HCT116 (cell line): ENCODE measurements around the gene TNFAIP2. TPM values are rescaled to one million over a fixed set of nuclear protein-coding genes. Genes with fewer than 3 reads are reported as not detected.

Experiments
- ATAC-seq: fragments of 200-7000 bp; cut with Tn5 transposase; 2 replicates; pipeline ENCODE4 v1.9.1; 2020; ENCODE audit warnings: mild to moderate bottlenecking, moderate library complexity
- BruUV-seq: library from RNA; stranded (reverse); fragments of 400-500 nt; replicated peaks from 2 replicates; lab custom pipeline; 2021; lab: Mats Ljungman, UMichigan
- CTCF ChIA-PET: fragments of 300-600 bp; sonication (Branson Sonifier 250); formaldehyde crosslinking; loops from one replicate; lab custom pipeline; 2021; ENCODE audit warnings: antibody characterized with exemption; lab: Charles Lee
- POLR2A ChIA-PET: fragments of 300-600, 350-600 bp; sonication (Branson Sonifier 250); formaldehyde crosslinking; loops from one replicate; lab custom pipeline; 2021; ENCODE audit warnings: antibody characterized with exemption; lab: Charles Lee
- RAD21 ChIA-PET, 2 experiments: fragments of 300-600 bp; sonication (Branson Sonifier 250); formaldehyde crosslinking; loops; one replicate each; lab custom pipeline; 2023; ENCODE audit warnings: low total read pairs in 2 of 2; ENCODE audit not compliant: uncharacterized antibody in 2 of 2, unreplicated experiment in 2 of 2, low non-redundant PET in 1 of 2; lab: Charles Lee
- DNase-seq: peaks from one replicate; pipeline ENCODE4 v3.0.0-alpha.2; 2010; ENCODE audit warnings: low read depth, low spot score
- H2AFZ ChIP-seq: fragments of 200-600 bp; shearing (Covaris generic), sonication (generic); 2 replicates; pipeline ENCODE4 v1.6.1; 2017; ENCODE audit warnings: low read depth, mixed run types, mixed read lengths, antibody characterized with exemption, low read length; ENCODE audit not compliant: poor library complexity, severe bottlenecking
- H3K27ac ChIP-seq: 2 replicates; pipeline ENCODE4 v1.5.1; 2012; ENCODE audit warnings: low read depth, low read length
- H3K27me3 ChIP-seq: fragments of 200-600 bp; sonication (generic); 2 replicates; pipeline ENCODE4 v1.6.1; 2016; ENCODE audit warnings: mixed run types, low read length, mixed read lengths; ENCODE audit not compliant: insufficient read depth
- H3K36me3 ChIP-seq, 2 experiments: fragments of 200-500 bp in 1 of 2; fragments of 200-600 bp in 1 of 2; sonication (Bioruptor generic) in 1 of 2; sonication (generic) in 1 of 2; 2 replicates each; pipeline versions ENCODE4 v1.5.1 to v1.6.1; 2014 to 2016; ENCODE audit warnings: low read length in 2 of 2, inconsistent platforms in 1 of 2, mixed read lengths in 1 of 2, mixed run types in 1 of 2; ENCODE audit not compliant: insufficient read depth in 2 of 2, control insufficient read depth in 1 of 2
- H3K4me1 ChIP-seq, 2 experiments: fragments of 200-600 bp in 1 of 2; sonication (generic) in 1 of 2; 2 replicates each; pipeline versions ENCODE4 v1.5.1 to v1.6.1; 2012 to 2017; ENCODE audit warnings: low read length in 2 of 2, inconsistent platforms in 1 of 2, mild to moderate bottlenecking in 1 of 2, mixed read lengths in 1 of 2, mixed run types in 1 of 2, moderate library complexity in 1 of 2; ENCODE audit not compliant: insufficient read depth in 2 of 2, control insufficient read depth in 1 of 2
- H3K4me2 ChIP-seq: fragments of 200-600 bp; sonication (generic); 2 replicates; pipeline ENCODE4 v1.6.1; 2017; ENCODE audit warnings: mixed run types, low read length, mixed read lengths
- H3K4me3 ChIP-seq, 2 experiments: fragments of 200-600 bp in 1 of 2; sonication (generic) in 1 of 2; replicated peaks in 1 of 2; 2 replicates each; pipeline ENCODE4 v1.5.1; 2011 to 2016; ENCODE audit warnings: low read length in 2 of 2, control low read depth in 1 of 2, low read depth in 1 of 2, mild to moderate bottlenecking in 1 of 2, mixed read lengths in 1 of 2, mixed run types in 1 of 2
- H3K79me2 ChIP-seq: fragments of 200-600 bp; sonication (generic); 2 replicates; pipeline ENCODE4 v1.6.1; 2017; ENCODE audit warnings: mild to moderate bottlenecking, mixed run types, low read length, moderate library complexity, mixed read lengths; ENCODE audit not compliant: insufficient read depth
- H3K9ac ChIP-seq: fragments of 200-600 bp; sonication (generic); 2 replicates; pipeline ENCODE4 v1.6.1; 2016; ENCODE audit warnings: low read length, mixed read lengths
- H3K9me2 ChIP-seq: fragments of 200-600 bp; sonication (generic), shearing (Covaris generic); 2 replicates; pipeline ENCODE4 v1.6.1; 2017; ENCODE audit warnings: mixed run types, mild to moderate bottlenecking, moderate library complexity; ENCODE audit not compliant: insufficient read depth
- H3K9me3 ChIP-seq, 2 experiments: fragments of 200-500 bp in 1 of 2; fragments of 200-600 bp in 1 of 2; sonication (Bioruptor generic) in 1 of 2; sonication (generic) in 1 of 2; 2 replicates each; pipeline ENCODE4 v1.6.1; 2014 to 2017; ENCODE audit warnings: low read length in 2 of 2, mixed read lengths in 2 of 2, inconsistent platforms in 1 of 2, low read depth in 1 of 2, mild to moderate bottlenecking in 1 of 2, mixed run types in 1 of 2, moderate library complexity in 1 of 2; ENCODE audit not compliant: control insufficient read depth in 1 of 2, insufficient read depth in 1 of 2
- H4K20me1 ChIP-seq: fragments of 200-600 bp; sonication (generic), shearing (Covaris generic); 2 replicates; pipeline ENCODE4 v1.6.1; 2017; ENCODE audit warnings: mixed run types, mild to moderate bottlenecking, moderate library complexity; ENCODE audit not compliant: insufficient read depth
- ATF3 ChIP-seq: IDR thresholded peaks from 2 replicates; pipeline ENCODE4 v1.6.1; 2012
- CBX3 ChIP-seq: IDR thresholded peaks from 2 replicates; pipeline ENCODE4 v1.6.1; 2012; ENCODE audit warnings: low read depth
- CEBPB ChIP-seq: IDR thresholded peaks from 2 replicates; pipeline ENCODE4 v1.6.1; 2012; ENCODE audit warnings: low read depth
- EZH2 ChIP-seq: fragments of 200-600 bp; sonication (generic); IDR thresholded peaks from 2 replicates; pipeline ENCODE4 v1.6.1; 2017; ENCODE audit warnings: antibody characterized with exemption, mixed run types
- EZH2phosphoT487 ChIP-seq: fragments of 200-600 bp; IDR thresholded peaks from 2 replicates; pipeline ENCODE4 v1.6.1; 2018; ENCODE audit warnings: antibody characterized with exemption, borderline replicate concordance
- FOSL1 ChIP-seq: IDR thresholded peaks from 2 replicates; pipeline ENCODE4 v1.6.1; 2012; ENCODE audit warnings: low read depth
- JUND ChIP-seq: IDR thresholded peaks from 2 replicates; pipeline ENCODE4 v1.6.1; 2012
- POLR2A ChIP-seq: IDR thresholded peaks from 2 replicates; pipeline ENCODE4 v1.7.0; 2011; ENCODE audit warnings: borderline replicate concordance; ENCODE audit not compliant: insufficient read depth, insufficient read length; ENCODE audit errors: extremely low read depth
- POLR2AphosphoS5 ChIP-seq: IDR thresholded peaks from 2 replicates; pipeline ENCODE4 v1.6.1; 2011; ENCODE audit warnings: mild to moderate bottlenecking, low read depth, low read length, moderate library complexity
- RAD21 ChIP-seq: IDR thresholded peaks from 2 replicates; pipeline ENCODE4 v1.6.1; 2012; ENCODE audit warnings: low read depth, mild to moderate bottlenecking
- SIN3A ChIP-seq: IDR thresholded peaks from 2 replicates; pipeline ENCODE4 v1.6.1; 2012; ENCODE audit warnings: low read depth
- SP1 ChIP-seq: IDR thresholded peaks from 2 replicates; pipeline ENCODE4 v1.6.1; 2012; ENCODE audit warnings: low read depth
- SRF ChIP-seq: IDR thresholded peaks from 2 replicates; pipeline ENCODE4 v1.6.1; 2012; ENCODE audit warnings: low read depth
- TCF7L2 ChIP-seq: IDR thresholded peaks from 2 replicates; pipeline ENCODE4 v1.7.0; 2011; ENCODE audit warnings: borderline replicate concordance, inconsistent platforms; ENCODE audit not compliant: insufficient read depth, insufficient read length; ENCODE audit errors: extremely low read depth
- YY1 ChIP-seq: IDR thresholded peaks from 2 replicates; pipeline ENCODE4 v1.6.1; 2011; ENCODE audit warnings: low read length, low read depth, moderate library complexity, mild to moderate bottlenecking; ENCODE audit not compliant: insufficient replicate concordance; ENCODE audit errors: extremely low read depth
- ZBTB33 ChIP-seq: IDR thresholded peaks from 2 replicates; pipeline ENCODE4 v1.6.1; 2011; ENCODE audit warnings: mild to moderate bottlenecking, low read length, moderate library complexity; ENCODE audit not compliant: insufficient replicate concordance; ENCODE audit errors: extremely low read depth
- ZFX ChIP-seq: fragments of 450-650 bp; IDR thresholded peaks from 2 replicates; pipeline ENCODE4 v1.6.1; 2017
- ZNF274 ChIP-seq: fragments of 200-500 bp; sonication (Bioruptor generic); IDR thresholded peaks from 2 replicates; pipeline ENCODE4 v1.6.1; 2014; ENCODE audit warnings: mild to moderate bottlenecking, low read depth, low read length, inconsistent platforms
- intact Hi-C: fragments of 100-400 bp; cut with micrococcal nuclease; formaldehyde crosslinking; loops from 2 replicates; pipeline ENCODE4 v1.10.0; 2022
- total RNA-seq: library from RNA; stranded (reverse); gene quantifications from one replicate; pipeline ENCODE4 v1.2.1, GENCODE V29; 2021; ENCODE audit not compliant: unreplicated experiment

TNFAIP2 gene
- total RNA-seq, 1 experiment from 2014 or later, result 74.8 TPM

- TF ChIP-seq ZBTB33, result no peak
- no peak for TF ChIP-seq SRF
- no peak for TF ChIP-seq CEBPB
- no peak for TF ChIP-seq SIN3A
- no peak for TF ChIP-seq ATF3
- TF ChIP-seq TCF7L2, result no peak
- no peak for TF ChIP-seq RAD21
- TF ChIP-seq SP1, result no peak
- TF ChIP-seq FOSL1, result no peak
- TF ChIP-seq EZH2phosphoT487, result no peak
Measured at GRCh38 chr14:103097994-103098957, 25.0 kb upstream of the TNFAIP2 start (continued).

- CTCF ChIA-PET, result no interaction called here
- TF ChIP-seq ZFX (no peak), FOSL1 (no peak), ZNF274 (no peak), ZBTB33 (no peak), YY1 (no peak), EZH2 (no peak), SRF (no peak), POLR2AphosphoS5 (no peak), POLR2A (no peak), SP1 (no peak), SIN3A (no peak), JUND (no peak), CBX3 (no peak), RAD21 (no peak)
Measured at GRCh38 chr14:103099081-103099732, 24.1 kb upstream of the TNFAIP2 start.

More at GRCh38 chr14:103099081-103099732, 24.1 kb upstream of the TNFAIP2 start:
- intact Hi-C loops, result no loop called here
- RAD21 ChIA-PET, result interaction anchor here in 1 of 2 experiments (0.7 kb wide), 1 partner anchor 35 kb away, joined by 3 read pairs; no protein-coding TSS in a partner anchor
- H3K4me1 ChIP-seq, result peaks cover 5 to 10% of the 10 kb centered on the region in 2 experiments; a peak in 2 of 4 replicates
- no peaks in the 10 kb centered on the region for H3K36me3 ChIP-seq
- no peaks in the 10 kb centered on the region for H3K9me3 ChIP-seq
- H3K9ac ChIP-seq, result no peak overlapping the region
- no peak overlapping the region for H2AFZ ChIP-seq
- H3K27ac ChIP-seq, result no peak overlapping the region
- H4K20me1 ChIP-seq, result no peaks in the 10 kb centered on the region
- no peaks in the 10 kb centered on the region for H3K79me2 ChIP-seq
- no peak overlapping the region for H3K4me3 ChIP-seq
- no peak overlapping the region for H3K4me2 ChIP-seq
- DNase-seq (no peak), ATAC-seq (no peak)
- no peaks in the 10 kb centered on the region for H3K27me3 ChIP-seq
- POLR2A ChIA-PET, result no interaction called here
- BruUV-seq, result no TSS peak
- H3K9me2 ChIP-seq, result no peaks in the 10 kb centered on the region
